GM12891 (cell line): ENCODE measurements around the gene TACC2.
"Not testable (repeated sequence)": the region's sequence is repeated elsewhere in the genome, so short reads cannot be mapped to it uniquely, and the experiment has no call there.

Experiments
- PAX5 ChIP-seq: IDR thresholded peaks from 2 replicates; pipeline ENCODE4 v1.6.1; 2011; ENCODE audit warnings: low read length, moderate library complexity, mild to moderate bottlenecking; ENCODE audit not compliant: insufficient read depth, severe bottlenecking
- POLR2A ChIP-seq: IDR thresholded peaks from 2 replicates; pipeline ENCODE4 v1.6.1; 2011; ENCODE audit warnings: low read depth, low read length, control low read depth

GRCh38 chr10:121991727-121992126 lies 2.8 kb downstream of the TACC2 start:
- not testable (repeated sequence) for TF ChIP-seq POLR2A, PAX5
